Measurements from ENCODE around the gene PTH. TPM values are rescaled to one million over a fixed set of nuclear protein-coding genes. Genes with fewer than 3 reads are reported as not detected.

Gene PTH
- polyA plus RNA-seq (2012; ENCODE audit: insufficient read depth, insufficient read length), result not detected

DNA sequence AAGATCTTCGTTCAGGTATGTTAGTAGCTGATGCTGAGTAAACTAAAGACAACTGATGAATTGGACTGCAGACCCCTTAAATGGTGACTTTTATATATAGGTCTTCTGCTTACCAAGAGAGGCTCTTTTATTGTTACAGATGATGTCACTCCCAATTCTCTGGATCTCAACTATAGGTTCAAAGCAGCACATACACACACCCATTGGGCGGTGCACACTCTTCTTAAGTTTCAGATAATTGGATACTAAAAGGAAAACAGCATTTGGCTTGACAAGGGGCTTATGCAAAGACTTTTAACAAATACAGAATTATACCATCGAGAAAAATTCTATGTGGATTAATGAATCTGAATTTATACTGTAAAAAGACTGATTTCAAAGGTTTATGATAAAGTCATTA lies at the start of gene PTH:
Gene PTH (minus strand): TSS at position 69 of the 400 bp plus-strand sequence. CDS start 3,142 bp downstream, outside the sequence.
- DNase-seq (ENCODE audit: low read depth, low spot score), result no peak
- no peak within 1 kb of the TSS for H3K4me3 ChIP-seq (ENCODE audit: low read length)

DNA sequence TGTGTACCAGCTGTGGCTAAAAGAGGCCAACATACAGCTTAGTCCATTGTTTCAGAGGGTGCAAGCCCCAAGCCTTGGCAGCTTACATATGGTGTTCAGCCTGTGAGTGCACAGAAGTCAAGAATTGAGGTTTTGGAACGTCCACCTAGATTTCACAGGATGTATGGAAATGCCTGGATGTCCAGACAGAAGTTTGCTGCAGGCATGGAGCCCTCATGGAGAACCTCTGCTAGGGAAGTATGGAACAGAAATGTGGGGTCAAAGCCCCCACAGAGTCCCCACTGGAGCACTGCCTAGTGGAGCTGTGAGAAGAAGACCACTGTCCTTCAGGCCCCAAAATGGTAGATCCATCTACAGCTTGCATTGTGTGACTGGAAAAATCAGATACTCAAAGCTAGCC lies 42.2 kb upstream of the PTH start:
- H3K4me3 ChIP-seq (ENCODE audit: low read length), result no peak overlapping the region
- DNase-seq (ENCODE audit: low read depth, low spot score), result no peak

DNA sequence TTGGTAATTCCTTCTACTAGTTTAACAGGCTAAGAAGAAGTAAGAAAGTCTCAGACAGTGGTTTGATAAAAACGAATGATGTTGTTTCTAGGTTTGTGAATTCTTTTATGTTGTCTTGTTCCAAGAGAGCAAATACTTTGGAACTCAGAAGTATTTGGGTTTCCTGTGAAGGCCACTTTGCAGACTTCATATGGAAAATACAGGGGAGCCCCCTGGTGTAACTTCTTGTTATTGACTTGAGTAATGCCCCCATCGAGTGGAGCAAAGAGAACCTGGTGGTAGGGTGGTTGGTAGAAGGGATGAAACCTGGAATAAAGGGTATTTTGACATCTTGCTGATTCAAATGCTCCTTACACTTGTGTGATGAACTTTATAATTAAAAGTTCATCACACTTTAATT lies 40.0 kb upstream of the PTH start:
- peak; percentile 30 for DNase-seq (ENCODE audit: low read depth, low spot score)
- no peak overlapping the region for H3K4me3 ChIP-seq (ENCODE audit: low read length)

DNA sequence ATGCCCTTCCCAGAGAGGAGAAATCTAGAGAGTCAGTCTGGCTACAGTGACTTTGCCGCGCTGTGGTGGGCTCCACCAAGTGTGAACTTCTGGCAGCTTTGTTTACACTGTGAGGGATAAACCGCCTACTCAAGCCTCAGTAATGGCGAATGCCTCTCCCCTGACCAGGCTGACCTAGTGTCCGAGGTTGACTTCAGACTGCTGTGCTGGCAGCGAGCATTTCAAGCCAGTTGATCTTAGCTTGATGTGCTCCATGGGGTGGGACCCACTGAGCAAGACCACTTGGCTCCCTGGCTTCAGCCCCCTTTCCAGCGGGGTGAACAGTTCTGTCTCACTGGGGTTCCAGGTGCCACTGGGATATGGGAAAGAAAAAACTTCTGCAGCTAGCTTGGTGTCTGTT lies 38.6 kb upstream of the PTH start:
- no peak for DNase-seq (ENCODE audit: low read depth, low spot score)

DNA sequence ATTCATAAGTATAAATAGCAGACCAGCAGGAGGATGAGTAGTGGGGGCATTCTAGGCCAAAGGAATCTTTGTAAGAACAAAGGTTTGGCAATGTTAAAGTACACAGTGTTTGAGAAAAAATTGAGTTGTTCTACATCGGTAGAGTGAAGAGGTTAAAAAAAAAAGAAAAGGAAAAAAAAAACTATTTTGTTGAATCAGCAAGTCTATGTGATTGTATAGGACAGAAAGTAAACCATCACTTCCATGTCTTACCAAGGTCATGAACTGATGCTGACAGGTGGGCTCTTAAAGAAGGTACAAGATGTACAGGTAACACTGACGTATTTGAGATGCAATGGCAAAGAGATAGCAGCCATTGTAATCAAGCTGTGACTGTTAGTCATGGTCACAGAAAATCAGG lies 29.5 kb upstream of the PTH start:
- no peak for DNase-seq (ENCODE audit: low read depth, low spot score)
- no peak overlapping the region for H3K4me3 ChIP-seq (ENCODE audit: low read length)

More for the DNA sequence above, 38.6 kb upstream of the PTH start:
- no peak overlapping the region for H3K4me3 ChIP-seq (ENCODE audit: low read length)

DNA sequence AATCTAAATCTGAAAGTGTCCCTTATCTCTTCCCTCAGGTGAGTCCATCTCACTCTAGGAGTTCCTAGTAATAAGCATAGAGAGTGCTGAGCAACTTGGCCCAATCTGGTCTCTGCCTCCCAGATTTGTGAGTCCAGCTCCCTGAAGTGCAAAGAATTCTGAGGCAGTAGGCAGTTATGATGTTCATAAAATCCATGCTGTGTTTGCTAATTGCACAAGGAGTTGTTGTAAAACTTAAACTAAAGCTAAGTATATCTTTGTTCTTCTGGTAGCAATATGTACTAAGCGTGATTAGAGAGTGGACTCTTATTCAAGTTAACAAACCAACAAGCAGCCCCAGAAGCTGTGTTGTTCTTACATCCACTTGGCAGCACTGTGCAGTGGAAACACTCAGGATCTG lies 7.6 kb upstream of the PTH start:
- no peak overlapping the region for H3K4me3 ChIP-seq (ENCODE audit: low read length)
- no peak for DNase-seq (ENCODE audit: low read depth, low spot score)

DNA sequence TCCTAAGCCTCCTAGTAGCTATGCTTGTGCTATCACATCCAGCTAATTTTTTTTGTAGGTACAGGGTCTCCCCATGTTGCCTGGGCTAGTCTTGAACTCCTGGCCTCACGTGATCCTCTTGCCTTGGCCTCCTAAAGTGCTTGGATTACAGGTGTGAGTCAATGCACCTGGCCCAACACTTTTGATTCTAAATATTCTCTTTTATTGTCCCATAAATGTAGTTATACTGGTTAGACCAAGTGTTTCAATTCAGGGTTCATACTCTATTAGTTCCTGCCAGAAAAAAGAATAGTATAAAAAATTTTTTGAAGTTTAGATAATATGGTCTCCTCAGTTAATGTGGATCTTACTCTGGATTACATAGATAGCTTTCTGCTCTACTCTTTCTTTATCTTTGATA lies 6.7 kb upstream of the PTH start:
- DNase-seq (ENCODE audit: low read depth, low spot score), result no peak
- no peak overlapping the region for H3K4me3 ChIP-seq (ENCODE audit: low read length)

DNA sequence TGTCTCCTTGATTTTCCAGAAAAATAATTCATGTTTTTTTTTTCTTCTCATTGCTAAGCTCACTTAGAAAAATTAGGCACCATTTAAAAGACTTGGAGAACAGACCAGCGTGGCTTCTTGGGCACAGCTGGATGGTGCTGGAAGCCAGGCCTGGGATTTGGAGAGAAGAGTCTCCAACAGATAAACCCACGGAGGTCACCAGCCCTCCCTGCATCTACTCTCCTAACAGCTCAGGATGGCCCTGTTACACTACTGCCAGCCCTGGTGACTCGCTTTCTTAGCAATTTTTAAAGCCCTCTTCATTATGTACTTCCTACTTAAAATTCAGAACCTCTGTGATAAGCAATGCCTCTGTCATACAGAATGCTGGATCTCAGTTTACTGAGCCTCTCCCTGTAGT lies 1.7 kb downstream of the PTH start:
- no peak for DNase-seq (ENCODE audit: low read depth, low spot score)
- no peak overlapping the region for H3K4me3 ChIP-seq (ENCODE audit: low read length)

DNA sequence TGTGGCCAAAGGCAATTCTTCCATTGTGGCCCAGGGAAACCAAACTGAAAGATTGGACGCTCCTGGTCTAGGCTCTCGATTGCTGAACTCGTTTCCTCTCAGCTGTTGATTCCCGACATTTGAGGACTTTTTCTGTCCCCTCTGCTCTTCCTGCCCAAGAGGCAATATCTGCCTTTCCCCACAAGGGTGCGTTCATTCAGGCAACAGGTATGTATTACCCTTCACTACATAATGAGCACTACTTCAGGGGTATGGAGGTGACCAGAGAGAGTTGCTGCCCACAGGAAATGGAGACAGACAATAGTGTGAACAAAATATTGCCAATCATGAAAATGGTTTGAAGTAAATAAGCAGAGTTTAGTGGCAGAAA lies 8.2 kb downstream of the PTH start:
- no peak overlapping the region for H3K4me3 ChIP-seq (ENCODE audit: low read length)
- peak; percentile 26 for DNase-seq (ENCODE audit: low read depth, low spot score)

DNA sequence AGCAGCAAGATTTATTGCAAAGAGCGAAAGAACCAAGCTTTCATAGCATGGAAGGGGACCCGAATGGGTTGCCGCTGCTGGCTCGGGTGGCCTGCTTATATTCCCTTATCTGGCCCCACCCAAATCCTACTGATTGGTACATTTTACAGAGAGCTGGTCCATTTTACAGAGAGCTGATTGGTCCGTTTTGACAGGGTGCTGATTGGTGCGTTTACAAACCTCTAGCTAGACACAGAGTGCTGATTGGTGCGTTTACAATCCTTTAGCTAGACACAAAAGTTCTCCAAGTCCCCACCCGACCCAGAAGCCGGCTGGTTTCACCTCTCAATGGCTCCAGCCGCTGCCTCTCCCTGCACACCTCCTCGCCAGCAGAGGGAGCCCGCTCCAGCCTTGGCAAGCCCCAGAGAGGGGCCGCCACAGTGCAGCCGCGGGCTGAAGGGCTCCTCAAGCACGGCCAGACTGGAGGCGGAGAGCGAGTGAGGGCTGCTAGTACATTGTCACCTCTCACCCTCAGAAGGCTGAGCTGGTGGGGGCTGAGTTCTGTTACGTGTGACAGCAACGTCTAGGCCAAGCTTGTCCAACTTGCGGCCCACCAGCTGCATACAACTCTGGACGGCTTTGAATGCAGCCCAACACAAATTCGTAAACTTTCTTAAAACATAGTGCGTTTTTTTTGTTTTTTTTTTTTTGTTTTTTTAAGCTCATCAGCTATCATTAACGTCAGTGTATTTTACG lies 8.7 kb downstream of the PTH start:
- DNase-seq (ENCODE audit: low read depth, low spot score), result no peak
- no peak overlapping the region for H3K4me3 ChIP-seq (ENCODE audit: low read length)

DNA sequence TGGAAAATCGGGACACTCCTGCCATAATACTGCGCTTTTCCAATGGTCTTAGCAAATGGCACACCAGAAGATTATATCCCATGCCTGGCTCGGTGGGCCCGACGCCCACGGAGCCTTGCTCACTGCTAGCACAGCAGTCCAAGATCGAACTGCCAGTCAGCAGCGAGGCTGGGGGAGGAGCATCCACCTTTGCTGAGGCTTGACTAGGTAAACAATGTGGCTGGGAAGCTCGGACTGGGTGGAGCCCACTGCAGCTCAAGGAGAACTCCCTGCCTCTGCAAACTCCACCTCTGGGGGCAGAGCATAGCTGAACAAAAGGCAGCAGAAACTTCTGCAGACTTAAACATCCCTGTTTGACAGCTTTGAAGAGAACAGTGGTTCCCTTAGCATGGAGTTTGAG lies 15.6 kb downstream of the PTH start:
- no peak for DNase-seq (ENCODE audit: low read depth, low spot score)
- no peak overlapping the region for H3K4me3 ChIP-seq (ENCODE audit: low read length)

DNA sequence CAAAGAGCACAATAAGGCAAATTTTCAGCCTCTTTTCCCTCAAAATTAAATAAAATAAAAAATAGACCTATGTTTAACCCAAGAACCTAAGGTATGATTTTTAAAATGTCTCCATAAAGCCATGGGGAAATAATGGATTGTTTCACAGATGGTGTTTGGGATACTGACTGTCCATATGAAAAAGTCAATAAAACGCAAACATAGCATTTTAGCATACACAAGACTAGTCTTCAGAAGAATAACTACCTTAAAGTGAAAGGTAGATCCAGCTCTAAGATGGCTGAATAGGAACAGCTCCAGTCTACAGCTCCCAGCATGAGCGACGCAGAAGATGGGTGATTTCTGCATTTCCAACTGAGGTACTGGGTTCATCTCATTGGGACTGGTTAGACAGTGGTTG lies 16.1 kb downstream of the PTH start:
- no peak for DNase-seq (ENCODE audit: low read depth, low spot score)
- H3K4me3 ChIP-seq (ENCODE audit: low read length), result no peak overlapping the region

DNA sequence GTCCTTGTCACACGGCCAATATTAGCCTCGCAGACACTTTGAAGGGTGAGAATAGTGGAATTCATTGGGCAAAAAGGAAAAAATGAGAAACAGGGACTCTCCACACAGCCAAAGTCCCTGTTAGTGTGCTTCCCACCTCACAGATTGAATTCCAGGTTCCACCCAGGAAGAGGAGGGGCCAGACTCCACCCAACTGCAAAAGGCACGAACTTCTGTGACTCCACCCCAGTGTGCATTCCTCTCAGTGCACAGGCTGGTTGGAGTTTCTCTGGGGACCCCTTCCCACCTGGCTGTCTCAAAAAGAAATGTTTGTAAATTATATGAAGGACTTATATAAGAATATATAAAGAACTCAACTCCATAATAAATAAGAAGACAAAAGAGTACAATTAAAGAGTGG lies 20.7 kb downstream of the PTH start:
- DNase-seq (ENCODE audit: low read depth, low spot score), result no peak
- no peak overlapping the region for H3K4me3 ChIP-seq (ENCODE audit: low read length)

DNA sequence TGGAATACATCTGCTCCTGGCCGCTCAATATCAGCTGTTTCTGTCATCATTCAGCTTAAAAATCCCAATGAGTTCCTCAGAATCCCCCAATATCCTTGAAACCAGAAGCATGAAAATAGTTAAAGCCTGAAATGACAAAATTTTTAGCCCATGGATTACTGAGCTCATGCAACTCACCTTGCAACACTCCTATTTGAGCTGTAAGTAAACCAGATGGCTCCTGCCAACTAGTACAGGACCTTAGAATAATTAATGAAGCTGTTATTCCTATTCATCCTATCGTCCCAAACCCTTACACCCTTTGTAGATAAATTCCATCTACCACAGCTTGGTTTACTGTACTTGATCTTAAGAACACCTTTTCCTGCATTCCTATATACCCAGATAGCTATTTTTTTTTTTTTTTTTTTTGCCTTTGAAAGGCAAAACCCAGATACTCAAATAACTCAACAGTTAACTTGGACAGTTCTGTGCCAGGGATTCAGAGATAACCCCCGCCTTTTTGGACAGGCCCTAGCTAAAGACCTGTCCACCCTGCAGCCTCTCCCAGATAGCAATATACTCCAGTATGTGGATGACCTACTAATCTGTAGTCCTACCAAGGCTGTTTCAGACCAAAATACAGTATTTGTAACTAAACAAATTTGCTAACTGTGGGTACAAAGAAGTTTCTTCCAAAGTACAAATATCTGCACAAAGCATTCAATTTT lies 22.6 kb downstream of the PTH start:
- DNase-seq (ENCODE audit: low read depth, low spot score), result no peak
- H3K4me3 ChIP-seq (ENCODE audit: low read length), result no peak overlapping the region

DNA sequence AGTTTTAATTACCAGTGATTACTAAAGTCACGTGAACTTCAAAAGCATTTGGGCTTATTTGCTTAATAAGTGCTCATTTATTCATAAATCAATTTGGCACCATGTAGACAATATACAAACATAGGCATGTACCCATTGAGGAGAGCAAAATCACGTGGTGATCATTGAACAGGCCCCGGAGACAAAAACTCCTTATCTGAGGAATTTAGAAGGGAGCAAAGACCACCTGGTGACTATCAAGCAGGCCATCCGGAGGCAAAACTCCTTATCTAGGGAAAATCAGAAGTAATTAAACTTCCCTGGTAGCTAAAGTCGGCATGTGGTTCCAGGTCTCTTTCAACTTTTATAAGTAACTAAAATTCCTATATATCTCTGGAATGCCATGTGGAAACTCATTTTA lies 27.0 kb downstream of the PTH start:
- no peak for DNase-seq (ENCODE audit: low read depth, low spot score)
- no peak overlapping the region for H3K4me3 ChIP-seq (ENCODE audit: low read length)

DNA sequence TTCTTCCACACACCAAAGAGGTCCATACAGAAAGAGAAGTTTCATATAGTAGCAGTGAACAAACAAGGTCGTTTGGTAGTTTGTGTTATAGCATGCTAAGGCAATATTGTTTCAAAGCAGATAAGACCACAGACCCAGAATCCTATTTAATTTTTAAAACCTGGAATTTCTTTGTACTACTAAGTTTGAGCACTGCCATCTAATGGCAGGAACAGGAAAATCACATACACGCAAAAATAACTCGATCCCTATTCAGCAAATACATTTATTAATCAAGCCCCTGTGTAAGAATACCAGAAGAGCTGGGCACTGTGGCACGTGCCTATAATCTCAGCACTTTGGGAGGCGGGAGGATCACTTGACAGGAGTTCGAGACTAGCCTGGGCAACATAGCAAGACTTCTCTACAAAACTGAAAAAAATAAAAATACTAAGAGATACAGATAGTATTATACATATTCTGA lies 29.9 kb downstream of the PTH start:
- H3K4me3 ChIP-seq (ENCODE audit: low read length), result no peak overlapping the region
- DNase-seq (ENCODE audit: low read depth, low spot score), result peak; percentile 22

DNA sequence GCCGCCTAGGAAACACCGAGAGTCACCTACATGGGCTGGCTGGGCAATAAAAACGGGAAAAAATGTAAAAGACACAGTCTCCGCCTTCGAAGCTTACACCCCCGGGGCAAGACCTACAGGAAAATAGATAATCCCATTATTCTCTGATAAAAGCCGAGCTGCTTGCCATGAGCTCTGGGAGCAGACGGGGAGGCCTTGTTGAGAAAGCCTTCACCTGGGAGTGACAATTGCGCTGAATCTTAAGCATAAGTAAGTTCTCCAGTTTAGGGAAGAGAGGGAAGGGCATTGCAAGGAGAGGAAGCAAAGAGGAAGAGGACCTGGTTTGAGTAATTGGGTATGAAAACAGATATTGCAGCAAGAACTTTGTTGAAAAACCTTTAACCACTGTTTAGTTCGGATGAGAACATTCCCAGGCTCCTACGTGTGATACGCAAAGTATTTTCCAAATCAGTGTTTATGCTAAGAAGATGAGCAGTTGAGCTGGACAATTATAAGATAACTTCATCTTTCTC lies 32.0 kb downstream of the PTH start:
- peak overlapping the region; percentile 86 for H3K4me3 ChIP-seq (ENCODE audit: low read length)
- DNase-seq (ENCODE audit: low read depth, low spot score), result no peak

DNA sequence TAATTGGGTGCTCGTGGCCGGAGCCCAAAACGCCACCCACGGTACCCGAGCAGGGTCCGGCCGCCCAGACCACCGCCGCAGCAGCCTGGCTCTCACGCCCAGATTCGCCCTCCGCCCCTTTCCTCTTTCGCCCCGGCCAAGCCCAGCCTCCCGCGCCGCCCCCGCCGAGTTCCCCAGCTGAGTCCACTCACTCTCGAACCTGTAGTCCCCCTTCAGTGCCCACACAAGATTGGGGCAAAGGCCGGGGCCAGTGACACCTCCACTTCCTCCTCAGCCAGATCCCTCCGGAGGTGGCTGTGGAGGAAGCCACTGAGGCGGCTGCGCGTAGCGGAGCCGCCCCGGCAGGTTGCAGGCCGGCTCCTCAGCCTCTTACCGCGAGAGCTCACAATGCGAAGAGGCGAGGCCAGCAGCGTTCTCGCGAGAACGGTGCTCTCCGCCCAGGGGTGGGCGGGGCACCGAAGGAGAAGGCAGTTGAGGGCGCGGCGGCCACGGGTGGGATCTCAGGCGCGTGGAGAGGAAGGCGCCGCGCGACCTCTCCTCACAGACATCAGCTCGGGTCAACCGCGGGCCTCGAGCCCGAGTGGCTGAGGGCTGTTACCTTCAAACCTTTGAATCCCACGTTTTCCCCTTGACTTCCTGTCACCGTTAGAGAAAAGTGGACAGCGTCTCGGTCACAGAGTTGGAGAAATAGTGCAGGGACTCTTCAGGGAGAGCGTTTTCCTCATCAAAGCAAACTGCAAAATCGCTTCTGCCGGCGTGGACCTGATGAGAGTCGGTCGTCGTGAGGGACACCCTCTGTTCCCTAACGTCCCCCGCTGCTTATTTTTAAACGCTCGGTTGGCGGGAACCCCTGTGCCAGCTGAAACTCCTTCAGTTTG lies 32.7 kb downstream of the PTH start, which contains the start of gene BTBD10:
Gene BTBD10 (minus strand): TSS at position 322 of the 878 bp plus-strand sequence. CDS start 18,098 bp downstream, outside the sequence.
- H3K4me3 ChIP-seq (ENCODE audit: low read length), result peak within 1 kb of the TSS; percentile 86
- peak; percentile 91 for DNase-seq (ENCODE audit: low read depth, low spot score)

DNA sequence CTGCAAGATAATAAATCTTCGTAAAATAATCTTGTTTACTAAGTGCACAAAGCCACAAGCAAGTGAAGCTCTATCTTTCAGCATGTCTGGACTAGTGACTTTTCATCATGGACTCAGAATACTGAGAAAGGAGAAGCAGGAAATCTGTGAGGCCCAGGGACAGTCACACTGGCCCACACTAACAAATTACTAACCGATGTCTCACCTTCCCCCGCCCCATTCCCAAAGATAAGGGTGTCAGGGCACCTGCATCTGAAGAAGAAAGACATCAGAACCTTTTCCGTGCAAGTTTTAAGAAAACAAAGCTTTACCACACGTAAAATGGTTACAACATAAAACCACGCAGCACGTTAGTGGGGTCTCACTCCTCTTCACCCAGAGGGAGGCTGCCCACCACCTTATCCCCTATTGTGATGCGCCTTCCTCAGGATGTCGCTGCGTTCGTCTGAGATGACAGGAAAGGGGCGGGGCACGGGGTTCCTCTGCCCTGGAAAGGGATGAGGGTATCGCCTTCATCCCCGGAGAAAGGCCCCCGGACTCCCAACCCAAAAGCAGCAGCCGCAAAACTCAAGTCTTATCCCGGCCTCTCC lies 33.4 kb downstream of the PTH start:
- H3K4me3 ChIP-seq (ENCODE audit: low read length), result peak overlapping the region; percentile 86
- DNase-seq (ENCODE audit: low read depth, low spot score), result peak; percentile 32

Measured in Jurkat, Clone E6-1 (cell line).